ENCODE results near the gene RASA3. TPM values are rescaled to one million over a fixed set of nuclear protein-coding genes. Genes with fewer than 3 reads are reported as not detected.

Gene RASA3
- total and polyA plus RNA-seq, 2 of the 8 experiments (the other 6 are each of a cell fraction or from before 2014, with no cell fraction given) = 7.5 to 21.9 TPM

- no peak overlapping the region for H3K9ac ChIP-seq (replicated peaks in 1 of 4; ENCODE audit: extremely low read depth in 1 of 4, low read depth in 3 of 4, low read length in 3 of 4)
- 88% methylated on average over 21 of the region's 21 CpGs; no CpG with 5 or more reads in 1 of the 2 experiments for WGBS, 2 experiments (ENCODE audit: extremely low coverage in 1 of 2, insufficient coverage in 1 of 2, insufficient read length in 1 of 2, insufficient replicate concordance in 2 of 2, low coverage in 1 of 2, low lambda C conversion rate in 2 of 2, missing lambda C conversion rate in 1 of 2)
- H2BK12ac ChIP-seq (ENCODE audit: low read depth, low read length) = peak overlapping the region; percentile 97; the same call in 1 of the 2 replicates
- 0 out of 2 replicates have a peak overlapping the region, but pooled peaks have one; percentile 4 for H2AK5ac ChIP-seq (ENCODE audit: low read depth, low read length)
- peak overlapping the region; percentile 75 for H2BK5ac ChIP-seq (ENCODE audit: low read depth, low read length)
- peaks cover 0 to 13% (median 10%) of the 10 kb centered on the region in 4 experiments; a peak in 5 of 7 replicates for H3K27me3 ChIP-seq (replicated peaks in 1 of 4; ENCODE audit: control insufficient read depth in 3 of 4, extremely low read depth in 1 of 4, insufficient read depth in 3 of 4, low read length in 3 of 4)
- H3K56ac ChIP-seq (replicated peaks; ENCODE audit: insufficient read length, low read depth, low read length) = no peak overlapping the region
- H4K91ac ChIP-seq (replicated peaks; ENCODE audit: insufficient read length, low read length) = no peak overlapping the region
- H3K4ac ChIP-seq (replicated peaks; ENCODE audit: insufficient read length, low read depth, low read length) = peak overlapping the region; percentile 57
- peak overlapping the region; percentile 46; the same call in 1 of the 2 replicates for H2BK15ac ChIP-seq (ENCODE audit: low read length)
- H3K79me1 ChIP-seq (ENCODE audit: low read depth, low read length) = peaks cover 20% of the 10 kb centered on the region
- no peak overlapping the region for H3K23ac ChIP-seq (ENCODE audit: insufficient read length)
- H3K27ac ChIP-seq (ENCODE audit: low read depth, low read length) = no peak overlapping the region
- H3K9me3 ChIP-seq (ENCODE audit: insufficient read depth in 2 of 2, low read depth in 1 of 2, low read length in 1 of 2) = no peaks in the 10 kb centered on the region
- H4K8ac ChIP-seq (ENCODE audit: extremely low read depth, insufficient read depth, low read length) = 0 out of 2 replicates have a peak overlapping the region, but pooled peaks have one; percentile 5
- no peak overlapping the region for H4K5ac ChIP-seq (ENCODE audit: insufficient read length, low read depth, low read length)
- ChIA-PET CTCF (ENCODE audit: partially characterized antibody) (interaction anchor here (0.8 to 1.5 kb wide), 5 partner anchors 18 to 223 kb away, joined by 3 to 5 read pairs (median 3); no protein-coding TSS in a partner anchor), POLR2A (ENCODE audit: partially characterized antibody) (interaction anchor here (1.0 kb wide), 1 partner anchor 13 kb away, joined by 3 read pairs; no protein-coding TSS in a partner anchor)
- no peak overlapping the region for H3K14ac ChIP-seq (ENCODE audit: insufficient read length)
- no peak overlapping the region for H3K4me3 ChIP-seq (ENCODE audit: extremely low read depth in 1 of 4, insufficient read depth in 2 of 4, low read depth in 3 of 4, low read length in 4 of 4)
- H2AFZ ChIP-seq (ENCODE audit: low read length) = no peak overlapping the region
- DNase-seq (ENCODE audit: low read depth in 1 of 2, low spot score in 2 of 2) (no peak), FAIRE-seq (no peak)
- no peaks in the 10 kb centered on the region for H3K36me3 ChIP-seq (ENCODE audit: control insufficient read depth in 2 of 4, insufficient read depth in 4 of 4, low read length in 3 of 4)
- H3K79me2 ChIP-seq (ENCODE audit: control insufficient read depth in 1 of 2, insufficient read depth in 2 of 2, low read length in 2 of 2) = peaks cover 0 to 61% of the 10 kb centered on the region in 2 experiments; a peak in 3 of 4 replicates
- peaks cover 13% of the 10 kb centered on the region for H3K23me2 ChIP-seq (ENCODE audit: low read depth, low read length)
- peaks cover 2 to 13% of the 10 kb centered on the region in 2 experiments for H4K20me1 ChIP-seq (replicated peaks in 1 of 2; ENCODE audit: control insufficient read depth in 1 of 2, insufficient read depth in 2 of 2, low read length in 2 of 2)
- no peak overlapping the region for H3K4me2 ChIP-seq (ENCODE audit: insufficient read depth in 1 of 2, low read depth in 2 of 2, low read length in 2 of 2)
- 0 out of 2 replicates have a peak overlapping the region, but pooled peaks have one; percentile 48 for H2BK20ac ChIP-seq (ENCODE audit: low read length)
- no peak overlapping the region for H2BK120ac ChIP-seq (replicated peaks; ENCODE audit: low read depth, low read length)
- TF ChIP-seq JUND (IDR thresholded peaks at IDR 0.05; ENCODE audit: low read length) (no peak), ASH2L (IDR thresholded peaks at IDR 0.05; ENCODE audit: low read length) (no peak), CEBPB (IDR thresholded peaks at IDR 0.05; ENCODE audit: low read depth, low read length) (no peak), POLR2A (IDR thresholded peaks at IDR 0.05; ENCODE audit: control extremely low read depth in 1 of 2, low read depth in 2 of 2, low read length in 2 of 2) (no peak), SIX5 (IDR thresholded peaks at IDR 0.05; ENCODE audit: low read depth, low read length) (no peak), TEAD4 (IDR thresholded peaks at IDR 0.05; ENCODE audit: low read depth, low read length) (no peak)
- TF ChIP-seq, protein P1, sequence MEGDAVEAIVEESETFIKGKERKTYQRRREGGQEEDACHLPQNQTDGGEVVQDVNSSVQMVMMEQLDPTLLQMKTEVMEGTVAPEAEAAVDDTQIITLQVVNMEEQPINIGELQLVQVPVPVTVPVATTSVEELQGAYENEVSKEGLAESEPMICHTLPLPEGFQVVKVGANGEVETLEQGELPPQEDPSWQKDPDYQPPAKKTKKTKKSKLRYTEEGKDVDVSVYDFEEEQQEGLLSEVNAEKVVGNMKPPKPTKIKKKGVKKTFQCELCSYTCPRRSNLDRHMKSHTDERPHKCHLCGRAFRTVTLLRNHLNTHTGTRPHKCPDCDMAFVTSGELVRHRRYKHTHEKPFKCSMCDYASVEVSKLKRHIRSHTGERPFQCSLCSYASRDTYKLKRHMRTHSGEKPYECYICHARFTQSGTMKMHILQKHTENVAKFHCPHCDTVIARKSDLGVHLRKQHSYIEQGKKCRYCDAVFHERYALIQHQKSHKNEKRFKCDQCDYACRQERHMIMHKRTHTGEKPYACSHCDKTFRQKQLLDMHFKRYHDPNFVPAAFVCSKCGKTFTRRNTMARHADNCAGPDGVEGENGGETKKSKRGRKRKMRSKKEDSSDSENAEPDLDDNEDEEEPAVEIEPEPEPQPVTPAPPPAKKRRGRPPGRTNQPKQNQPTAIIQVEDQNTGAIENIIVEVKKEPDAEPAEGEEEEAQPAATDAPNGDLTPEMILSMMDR (IDR thresholded peaks at IDR 0.05; ENCODE audit: control extremely low read depth in 1 of 3, insufficient read depth in 1 of 3, low read depth in 1 of 3, low read length in 3 of 3) = no peak
- H3K18ac ChIP-seq (ENCODE audit: extremely low read depth, low read length) = 0 out of 2 replicates have a peak overlapping the region, but pooled peaks have one; percentile 19
- peaks cover 12 to 35% (median 28%) of the 10 kb centered on the region in 4 experiments for H3K4me1 ChIP-seq (replicated peaks in 1 of 4; ENCODE audit: control insufficient read depth in 3 of 4, insufficient read depth in 4 of 4, low read length in 3 of 4)
These were observed 5.5 kb downstream of the RASA3 start for GRCh38 chr13:114126789-114127472.
